K562 (cell line): ENCODE results near the gene ZDHHC8. TPM values are rescaled to one million over a fixed set of nuclear protein-coding genes. Genes with fewer than 3 reads are reported as not detected.

Experiments
- ATAC-seq: fragments of 200-7000 bp; cut with Tn5 transposase; 3 replicates; pipeline ENCODE4 v1.9.1; 2020; ENCODE audit warnings: moderate library complexity
- BruUV-seq: library from RNA; stranded (reverse); fragments of 400-500 nt; replicated peaks from 2 replicates; lab custom pipeline; 2021; lab: Mats Ljungman, UMichigan
- CTCF ChIA-PET: fragments of 300-600 bp; formaldehyde crosslinking; extraction: SDS; loops from one replicate; lab custom pipeline; 2021; ENCODE audit warnings: low intra/inter-chr PET ratio; lab: Yijun Ruan, JAX
- POLR2A ChIA-PET: fragments of 300-600, 350-650 bp; sonication (Branson Sonifier 250); formaldehyde crosslinking; extraction: SDS; loops from one replicate; lab custom pipeline; 2021; ENCODE audit warnings: antibody characterized with exemption, inconsistent platforms; lab: Yijun Ruan, JAX
- DNase-seq, 4 experiments: peaks; one replicate each; pipeline versions ENCODE4 v3.0.0 to v3.0.0-alpha.2; 2011 to 2018; ENCODE audit warnings: low spot score in 3 of 4, mixed read lengths in 3 of 4; ENCODE audit errors: extremely low read depth in 1 of 4
- FAIRE-seq: peaks from 2 replicates; lab custom pipeline; 2011; peaks lifted over from hg19 to GRCh38; lab: Jason Lieb, UNC
- H2AFZ ChIP-seq: 2 replicates; pipeline ENCODE4 v1.6.0; 2011; ENCODE audit warnings: low read depth, low read length, control low read depth, inconsistent platforms
- H3K27ac ChIP-seq: fragments of 200-600 bp; 3 replicates; pipeline ENCODE4 v1.8.0; 2011; ENCODE audit warnings: low read depth, mild to moderate bottlenecking, control low read depth, inconsistent platforms, low read length, moderate library complexity, mixed read lengths; ENCODE audit errors: extremely low read depth
- H3K27me3 ChIP-seq, 2 experiments: fragments of 300-600 bp in 1 of 2; 2 replicates in 1 of 2; 3 replicates in 1 of 2; pipeline versions ENCODE4 v1.6.0 to v1.8.0; 2011; ENCODE audit warnings: inconsistent platforms in 2 of 2, low read length in 2 of 2, mild to moderate bottlenecking in 1 of 2, mixed read lengths in 1 of 2, moderate library complexity in 1 of 2; ENCODE audit not compliant: control insufficient read depth in 2 of 2, insufficient read depth in 2 of 2
- H3K36me3 ChIP-seq: fragments of 300-600 bp; 3 replicates; pipeline ENCODE4 v1.8.0; 2011; ENCODE audit warnings: mild to moderate bottlenecking, low read length, inconsistent platforms; ENCODE audit not compliant: control insufficient read depth, insufficient read depth
- H3K4me1 ChIP-seq, 2 experiments: fragments of 200-600 bp in 1 of 2; replicated peaks in 1 of 2; 2 replicates in 1 of 2; 3 replicates in 1 of 2; pipeline versions ENCODE4 v1.5.1 to v1.8.0; 2011; ENCODE audit warnings: inconsistent platforms in 2 of 2, low read length in 2 of 2, mild to moderate bottlenecking in 1 of 2, mixed read lengths in 1 of 2, moderate library complexity in 1 of 2; ENCODE audit not compliant: control insufficient read depth in 2 of 2, insufficient read depth in 2 of 2
- H3K4me2 ChIP-seq: 2 replicates; pipeline ENCODE4 v1.6.1; 2011; ENCODE audit warnings: low read length, control low read depth, inconsistent platforms, mixed read lengths; ENCODE audit not compliant: insufficient read depth
- H3K4me3 ChIP-seq: fragments of 200-600 bp; sonication (generic), shearing (Covaris generic); 2 replicates; pipeline ENCODE4 v1.5.1; 2016; ENCODE audit warnings: control low read depth, inconsistent platforms
- H3K79me2 ChIP-seq: fragments of 200-600 bp; 3 replicates; pipeline ENCODE4 v1.8.0; 2011; ENCODE audit warnings: low read length, inconsistent platforms; ENCODE audit not compliant: control insufficient read depth, insufficient read depth
- H3K9ac ChIP-seq, 2 experiments: 2 replicates each; pipeline versions ENCODE4 v1.6.0 to v1.6.1; 2011; ENCODE audit warnings: low read depth in 2 of 2, low read length in 2 of 2, control low read depth in 1 of 2, inconsistent platforms in 1 of 2, mild to moderate bottlenecking in 1 of 2, mixed read lengths in 1 of 2; ENCODE audit not compliant: insufficient read depth in 1 of 2
- H3K9me1 ChIP-seq: one replicate; pipeline ENCODE4 v1.6.0; 2011; ENCODE audit warnings: inconsistent platforms, mild to moderate bottlenecking, low read length, moderate library complexity; ENCODE audit not compliant: control insufficient read depth, insufficient read depth
- H3K9me3 ChIP-seq: replicated peaks from 2 replicates; pipeline ENCODE4 v1.5.1; 2011; ENCODE audit warnings: low read depth, low read length, inconsistent platforms; ENCODE audit not compliant: control insufficient read depth, insufficient read depth
- H4K20me1 ChIP-seq: replicated peaks from 2 replicates; pipeline ENCODE4 v1.6.1; 2011; ENCODE audit warnings: low read length, inconsistent platforms, mixed read lengths; ENCODE audit not compliant: control insufficient read depth, insufficient read depth
- ATF2 ChIP-seq: sonication (generic); formaldehyde crosslinking; IDR thresholded peaks from 2 replicates; pipeline ENCODE4 v1.8.1; 2022; ENCODE audit warnings: missing genetic modification reagents
- CEBPB ChIP-seq: fragments of 450-650 bp; IDR thresholded peaks from 2 replicates; pipeline ENCODE4 v1.6.1; 2016; ENCODE audit warnings: missing genetic modification characterization, missing compliant biosample characterization
- CEBPG ChIP-seq, 3 experiments: fragments of 200-800 bp in 1 of 3; sonication (Bioruptor generic) in 1 of 3; sonication (generic) in 1 of 3; formaldehyde crosslinking in 1 of 3; IDR thresholded peaks in 2 of 3; conservative IDR thresholded peaks in 1 of 3; 2 replicates each; pipeline versions ENCODE4 v1.6.1 to v1.8.0; 2016 to 2022; ENCODE audit warnings: missing compliant biosample characterization in 2 of 3, missing genetic modification characterization in 2 of 3, mild to moderate bottlenecking in 1 of 3, missing genetic modification reagents in 1 of 3
- CHCHD3 ChIP-seq: fragments of 250-450 bp; sonication (Bioruptor Pico); IDR thresholded peaks from 2 replicates; pipeline ENCODE4 v2.1.2; 2022; ENCODE audit warnings: mild to moderate bottlenecking
- DEAF1 ChIP-seq: fragments of 450-650 bp; formaldehyde crosslinking; IDR thresholded peaks from 2 replicates; pipeline ENCODE4 v1.4.0; 2020; ENCODE audit warnings: mild to moderate bottlenecking, moderate library complexity
- E2F1 ChIP-seq: sonication (generic); formaldehyde crosslinking; IDR thresholded peaks from 2 replicates; pipeline ENCODE4 v1.8.1; 2023; ENCODE audit warnings: mild to moderate bottlenecking, missing genetic modification reagents, moderate library complexity
- FOXA3 ChIP-seq, 2 experiments: fragments of 450-650 bp in 1 of 2; sonication (generic) in 1 of 2; formaldehyde crosslinking; IDR thresholded peaks in 1 of 2; conservative IDR thresholded peaks in 1 of 2; 2 replicates each; pipeline versions ENCODE4 v1.4.0 to v1.8.0; 2020 to 2022; ENCODE audit warnings: mild to moderate bottlenecking in 2 of 2, missing genetic modification reagents in 1 of 2
- FOXJ3 ChIP-seq: sonication (generic); formaldehyde crosslinking; IDR thresholded peaks from 2 replicates; pipeline ENCODE4 v1.4.0; 2020; ENCODE audit warnings: mild to moderate bottlenecking, missing genetic modification reagents
- MAX ChIP-seq: sonication (generic); formaldehyde crosslinking; IDR thresholded peaks from 2 replicates; pipeline ENCODE4 v1.9.0; 2022; ENCODE audit warnings: mild to moderate bottlenecking, missing genetic modification reagents
- RBM17 ChIP-seq: fragments of 200-400 bp; formaldehyde crosslinking; IDR thresholded peaks from 2 replicates; pipeline ENCODE4 v1.6.1; 2017; ENCODE audit warnings: low read depth, mild to moderate bottlenecking, low read length, borderline replicate concordance
- SETDB1 ChIP-seq: IDR thresholded peaks from one replicate; pipeline ENCODE4 v1.6.1; 2012; ENCODE audit warnings: low read length, control low read depth, inconsistent platforms
- SIRT6 ChIP-seq: IDR thresholded peaks from one replicate; pipeline ENCODE4 v1.6.1; 2012; ENCODE audit warnings: low read depth, mild to moderate bottlenecking, control low read depth, inconsistent platforms, low read length, moderate library complexity
- SNRNP70 ChIP-seq: fragments of 200-400 bp; formaldehyde crosslinking; optimal IDR thresholded peaks from 2 replicates; pipeline ENCODE3; 2017; ENCODE audit warnings: low read depth, low read length
- ZNF224 ChIP-seq: sonication (generic); formaldehyde crosslinking; IDR thresholded peaks from 2 replicates; pipeline ENCODE4 v1.8.0; 2022; ENCODE audit warnings: mild to moderate bottlenecking, missing genetic modification reagents
- ZNF282 ChIP-seq: sonication (generic); formaldehyde crosslinking; IDR thresholded peaks from 2 replicates; pipeline ENCODE4 v1.8.1; 2023; ENCODE audit warnings: missing genetic modification reagents
- ZNF589 ChIP-seq: fragments of 200-800 bp; sonication (Bioruptor generic); IDR thresholded peaks from 2 replicates; pipeline ENCODE4 v1.6.1; 2016; ENCODE audit warnings: low read depth, missing genetic modification characterization, missing compliant biosample characterization
- WGBS: fragments of 100-300 bp; shearing (Covaris generic); methylation state at CpG from one replicate; pipeline ENCODE4 v1.1.6; 2016; ENCODE audit warnings: low coverage, mixed read lengths; ENCODE audit not compliant: insufficient coverage; ENCODE audit errors: missing lambda C conversion rate; 5-methylcytosine and 5-hydroxymethylcytosine counted together
- in situ Hi-C: fragments of 300-500 bp; cut with MboI; formaldehyde crosslinking; loops from 4 replicates; pipeline ENCODE4 v1.15.0; 2018; ENCODE audit warnings: inconsistent platforms, mixed read lengths
- intact Hi-C: fragments of 100-400 bp; cut with micrococcal nuclease; formaldehyde crosslinking; loops from 2 replicates; pipeline ENCODE4 v1.14.2; 2022
- polyA plus RNA-seq, 8 experiments: library from polyadenylated mRNA; depleted of rRNA in 4 of 8; stranded (reverse) in 5 of 8; unstranded in 3 of 8; fragments of >200 nt; fragmentation: Nextera tagmentation in 2 of 8; fragmentation: Illumina TruSeq in 1 of 8; extraction: Ambion mirVana in 2 of 8; extraction: Trizol in 1 of 8; gene quantifications; 2 replicates each; pipeline versions ENCODE4 v1.2.1 to v1.2.3, GENCODE V29; 2011 to 2014; ENCODE audit warnings: inconsistent platforms in 1 of 8, missing spikeins in 1 of 8
- total RNA-seq, 7 experiments: library from RNA; depleted of rRNA in 6 of 7; stranded (reverse); fragments of >200 nt in 6 of 7; fragmentation: Illumina TruSeq in 2 of 7; extraction: Trizol in 2 of 7; gene quantifications; 2 replicates each; pipeline versions ENCODE4 v1.2.1 to v1.2.3, GENCODE V29; 2011 to 2021; ENCODE audit warnings: low replicate concordance in 1 of 7

The ZDHHC8 gene
- total and polyA plus RNA-seq, 9 of the 15 experiments (the other 6 are each of a cell fraction or from before 2014, with no cell fraction given): 0.04 to 109 (median 16.4) TPM

- FAIRE-seq: no peak
- WGBS: 2% methylated on average over 7 of the region's 7 CpGs
- BruUV-seq: no TSS peak
- ChIA-PET POLR2A (interaction anchor here (0.7 to 1.0 kb wide), 2 partner anchors 10 to 87 kb away, joined by 3 to 4 read pairs; no protein-coding TSS in a partner anchor), CTCF (no interaction called here)
- peaks cover 25% of the 10 kb centered on the region; the same call in 1 of the 2 replicates for H4K20me1 ChIP-seq
- H3K27me3 ChIP-seq: peaks cover 44 to 58% of the 10 kb centered on the region in 2 experiments; a peak in 4 of 5 replicates
- H3K9me3 ChIP-seq: peaks cover 6% of the 10 kb centered on the region
- in situ Hi-C loops (loop anchor here (25.0 kb wide), 1 partner anchor 521 kb away; no protein-coding TSS in a partner anchor), intact Hi-C loops (loop anchor here (5.0 kb wide), 1 partner anchor 41 kb away; no protein-coding TSS in a partner anchor)
- H2AFZ ChIP-seq: no peak overlapping the region
- peaks cover 0 to 19% of the 10 kb centered on the region in 2 experiments; a peak in 1 of 5 replicates for H3K4me1 ChIP-seq
- no peaks in the 10 kb centered on the region for H3K36me3 ChIP-seq
- no peak overlapping the region for H3K27ac ChIP-seq
- H3K79me2 ChIP-seq: no peaks in the 10 kb centered on the region
- ATAC-seq: no peak
- no peak overlapping the region for H3K4me3 ChIP-seq
- H3K4me2 ChIP-seq: no peak overlapping the region
- peak overlapping the region in 1 of 2 experiments; percentile 8; a peak in 1 of 4 replicates for H3K9ac ChIP-seq
- no peaks in the 10 kb centered on the region for H3K9me1 ChIP-seq
- no peak for DNase-seq
- TF ChIP-seq SETDB1 (no peak), E2F1 (no peak), CEBPG (CRISPR knock-in tag; IDR thresholded peaks at IDR 0.05) (0 out of 2 replicates have a peak, but pooled peaks have one; percentile 35), CEBPG (tag; conservative IDR thresholded peaks at IDR 0.05 in 1 of 2, IDR thresholded peaks at IDR 0.05 in 1 of 2) (no peak), RBM17 (no peak), FOXJ3 (CRISPR knock-in tag) (no peak), SNRNP70 (no peak), MAX (CRISPR knock-in tag) (peak; percentile 11; the same call in 1 of the 2 replicates), ZNF282 (CRISPR knock-in tag) (0 out of 2 replicates have a peak, but pooled peaks have one; percentile 38), FOXA3 (CRISPR knock-in tag; conservative IDR thresholded peaks at IDR 0.05 in 1 of 2, IDR thresholded peaks at IDR 0.05 in 1 of 2) (0 out of 4 replicates have a peak, but pooled peaks of 1 of the 2 experiments have one; percentile 34), CEBPB (no peak), ATF2 (peak; percentile 60), SIRT6 (no peak), ZNF224 (peak; percentile 73; the same call in 1 of the 2 replicates), ZNF589 (no peak), CHCHD3 (CRISPR knock-in tag) (no peak), DEAF1 (CRISPR knock-in tag) (no peak)
These were observed 34.3 kb downstream of the ZDHHC8 start for GRCh38 chr22:20165913-20166312.
